ENCODE data around the gene SYT8. TPM values are rescaled to one million over a fixed set of nuclear protein-coding genes. Genes with fewer than 3 reads are reported as not detected.

Gene SYT8, protein sequence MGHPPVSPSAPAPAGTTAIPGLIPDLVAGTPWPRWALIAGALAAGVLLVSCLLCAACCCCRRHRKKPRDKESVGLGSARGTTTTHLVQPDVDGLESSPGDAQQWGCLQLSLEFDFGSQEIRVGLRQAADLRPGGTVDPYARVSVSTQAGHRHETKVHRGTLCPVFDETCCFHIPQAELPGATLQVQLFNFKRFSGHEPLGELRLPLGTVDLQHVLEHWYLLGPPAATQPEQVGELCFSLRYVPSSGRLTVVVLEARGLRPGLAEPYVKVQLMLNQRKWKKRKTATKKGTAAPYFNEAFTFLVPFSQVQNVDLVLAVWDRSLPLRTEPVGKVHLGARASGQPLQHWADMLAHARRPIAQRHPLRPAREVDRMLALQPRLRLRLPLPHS
- not detected in 2 replicates for total RNA-seq

GRCh38 chr11:1834779-1835670, at the start of gene SYT8:
SYT8 (plus strand) TSS chr11:1834990; CDS start chr11:1835106, 116 bp downstream.

GRCh38 chr11:1838426-1839144, 3.8 kb downstream of the SYT8 start, which contains the start of gene TNNI2:
TNNI2 (plus strand) TSS chr11:1838981; CDS start chr11:1839697, 716 bp downstream.

DNA sequence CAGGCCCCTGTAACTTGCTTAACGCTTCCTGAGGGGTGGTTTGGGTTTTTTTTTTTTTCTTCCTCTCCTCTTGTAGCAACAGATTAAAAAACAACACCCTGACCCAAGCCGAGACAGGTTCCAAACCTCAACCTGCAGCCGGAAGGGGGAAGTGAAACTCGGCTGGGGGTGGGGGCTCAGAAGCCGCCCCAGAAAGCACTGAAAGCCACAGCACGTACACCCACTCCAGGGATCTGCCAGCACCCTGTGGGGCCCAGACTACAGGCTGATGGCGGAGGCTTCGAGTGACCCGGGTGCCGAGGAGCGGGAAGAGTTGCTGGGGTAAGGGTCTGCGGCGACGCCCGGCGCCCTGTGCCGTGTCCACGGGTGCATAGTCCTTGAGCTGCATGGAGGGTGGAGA, 18.1 kb downstream of the SYT8 start, which contains the start of gene LSP1:
TSS of gene LSP1 (plus strand) at position 208 of the 400 bp plus-strand sequence. CDS start at position 269, 61 bp downstream.

Other genes with a start within 250 kb of the SYT8 start
- not detected in 2 replicates for gene KRTAP5-1, start 249.7 kb upstream of the SYT8 start, total RNA-seq
- not detected in 2 replicates for gene KRTAP5-2, start 236.7 kb upstream of the SYT8 start, total RNA-seq
- gene KRTAP5-3, start 226.5 kb upstream of the SYT8 start, total RNA-seq, result not detected in 2 replicates
- not detected in 2 replicates for gene KRTAP5-4, start 212.9 kb upstream of the SYT8 start, total RNA-seq
- not detected in 2 replicates for gene KRTAP5-5, start 205.2 kb upstream of the SYT8 start, total RNA-seq
- gene KRTAP5-6, start 137.8 kb upstream of the SYT8 start, total RNA-seq, result not detected in 2 replicates
- not detected in 2 replicates for gene IFITM10, start 84.4 kb upstream of the SYT8 start, total RNA-seq
- 165 and 215 TPM in 2 replicates for gene CTSD, start 71.1 kb upstream of the SYT8 start, total RNA-seq
- not detected in 2 replicates for gene TNNI2, start 4.0 kb downstream of the SYT8 start, total RNA-seq
- gene LSP1, start 18.1 kb downstream of the SYT8 start, total RNA-seq, result 1.9 TPM in 1 of 2 replicates, not detected in the other
- gene PRR33, start 56.9 kb downstream of the SYT8 start, total RNA-seq, result not detected in 2 replicates
- not detected in 2 replicates for gene TNNT3, start 84.7 kb downstream of the SYT8 start, total RNA-seq
- gene MRPL23, start 112.3 kb downstream of the SYT8 start, total RNA-seq, result 253 and 382 TPM in 2 replicates
- 41.8 and 55.1 TPM in 2 replicates for gene H19, start 162.9 kb downstream of the SYT8 start, total RNA-seq

All from myometrial cell (primary cell).